Measurements from ENCODE around the gene ITPKA.
A peak's percentile ranks its signal among the peaks of the same experiment; 100 is the strongest.

The ITPKA gene

DNA sequence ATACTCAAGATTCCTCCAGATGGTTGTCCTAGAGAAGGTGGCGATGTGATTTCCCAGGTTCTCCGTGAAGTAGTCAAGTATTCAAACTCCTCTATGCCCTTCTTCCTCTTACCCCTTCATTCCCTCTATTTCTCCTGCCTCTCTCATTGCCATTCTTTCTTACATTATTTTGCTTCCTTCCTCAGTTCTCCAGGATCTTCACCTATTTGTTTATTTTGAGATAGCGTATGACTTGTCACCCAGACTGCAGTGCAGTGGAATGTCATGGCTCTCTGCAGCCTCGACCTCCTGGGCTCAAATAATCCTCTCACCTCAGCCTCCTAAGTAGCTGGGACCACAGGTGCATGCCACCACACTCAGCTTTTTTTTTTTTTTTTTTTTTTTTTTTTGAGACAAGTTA lies 1.8 kb upstream of the ITPKA start:
- no peak for DNase-seq

DNA sequence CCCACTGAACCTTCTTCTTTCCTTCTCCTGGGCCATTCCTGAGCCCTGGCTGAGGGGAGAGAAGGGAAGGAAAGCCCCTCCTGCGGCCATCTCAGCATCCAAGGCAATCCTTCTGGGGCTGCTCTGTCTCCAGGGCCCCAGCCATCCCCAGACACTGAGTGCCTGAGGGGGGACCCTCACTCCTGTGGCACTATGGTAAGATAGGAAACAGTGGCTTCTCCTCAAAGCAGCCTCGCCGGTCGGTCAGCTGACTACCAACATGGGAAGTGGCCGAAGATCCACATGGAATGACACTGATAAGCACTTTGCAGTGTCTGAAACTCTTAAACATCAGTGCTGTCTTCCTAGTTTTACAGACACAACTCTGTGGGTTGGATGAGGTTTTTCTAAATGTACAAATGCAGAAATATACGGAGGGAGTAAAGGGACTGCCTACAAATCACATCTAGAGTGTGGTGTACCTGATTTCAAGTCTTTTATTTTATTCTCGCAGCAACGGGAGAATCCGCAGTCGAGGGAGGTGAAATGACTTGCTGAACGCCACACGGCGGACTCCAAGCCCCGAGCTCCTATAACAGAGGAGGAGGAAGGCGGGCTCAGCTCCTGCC lies 973 bp upstream of the ITPKA start:
- no peak for DNase-seq

DNA sequence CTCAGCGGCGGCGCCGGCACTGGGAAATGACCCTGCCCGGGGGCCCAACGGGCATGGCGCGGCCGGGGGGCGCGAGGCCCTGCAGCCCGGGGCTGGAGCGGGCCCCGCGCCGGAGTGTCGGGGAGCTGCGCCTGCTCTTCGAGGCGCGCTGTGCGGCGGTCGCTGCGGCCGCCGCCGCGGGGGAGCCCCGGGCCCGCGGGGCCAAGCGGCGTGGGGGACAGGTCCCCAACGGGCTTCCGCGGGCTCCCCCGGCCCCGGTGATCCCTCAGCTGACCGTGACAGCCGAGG lies 172 bp downstream of the ITPKA start:
- no peak for DNase-seq

DNA sequence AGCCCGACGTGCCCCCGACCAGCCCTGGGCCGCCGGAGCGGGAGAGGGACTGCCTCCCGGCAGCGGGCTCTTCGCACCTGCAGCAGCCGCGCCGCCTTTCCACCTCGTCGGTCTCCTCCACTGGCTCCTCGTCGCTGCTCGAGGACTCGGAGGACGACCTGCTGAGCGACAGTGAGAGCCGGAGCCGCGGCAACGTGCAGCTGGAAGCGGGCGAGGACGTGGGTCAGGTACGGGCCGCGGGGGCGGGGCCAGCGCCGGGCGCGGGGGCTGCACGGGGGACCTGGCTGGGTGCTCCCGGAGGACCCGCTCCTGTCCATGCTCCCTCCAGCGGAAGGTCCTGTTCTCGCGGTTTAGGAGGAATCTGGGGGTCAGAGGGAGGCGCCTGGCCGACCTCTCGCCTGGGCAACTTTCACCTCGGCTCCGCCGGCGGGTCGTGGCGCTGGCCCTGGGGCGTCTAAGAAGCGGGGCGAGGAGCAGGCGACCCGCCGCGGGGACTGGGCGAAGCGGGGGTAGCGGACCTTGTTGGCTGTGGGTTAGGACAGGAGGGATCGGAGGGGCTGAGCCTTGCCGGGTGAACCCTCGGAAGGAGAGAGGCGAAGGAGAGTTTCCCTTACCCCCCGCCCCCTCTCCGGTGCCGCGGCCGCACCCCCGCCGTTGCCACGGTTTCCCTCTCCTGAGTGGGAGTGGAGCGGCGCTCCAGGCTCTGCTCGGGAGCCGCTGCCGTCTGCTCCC lies 682 bp downstream of the ITPKA start:
- DNase-seq = peak; percentile 20

DNA sequence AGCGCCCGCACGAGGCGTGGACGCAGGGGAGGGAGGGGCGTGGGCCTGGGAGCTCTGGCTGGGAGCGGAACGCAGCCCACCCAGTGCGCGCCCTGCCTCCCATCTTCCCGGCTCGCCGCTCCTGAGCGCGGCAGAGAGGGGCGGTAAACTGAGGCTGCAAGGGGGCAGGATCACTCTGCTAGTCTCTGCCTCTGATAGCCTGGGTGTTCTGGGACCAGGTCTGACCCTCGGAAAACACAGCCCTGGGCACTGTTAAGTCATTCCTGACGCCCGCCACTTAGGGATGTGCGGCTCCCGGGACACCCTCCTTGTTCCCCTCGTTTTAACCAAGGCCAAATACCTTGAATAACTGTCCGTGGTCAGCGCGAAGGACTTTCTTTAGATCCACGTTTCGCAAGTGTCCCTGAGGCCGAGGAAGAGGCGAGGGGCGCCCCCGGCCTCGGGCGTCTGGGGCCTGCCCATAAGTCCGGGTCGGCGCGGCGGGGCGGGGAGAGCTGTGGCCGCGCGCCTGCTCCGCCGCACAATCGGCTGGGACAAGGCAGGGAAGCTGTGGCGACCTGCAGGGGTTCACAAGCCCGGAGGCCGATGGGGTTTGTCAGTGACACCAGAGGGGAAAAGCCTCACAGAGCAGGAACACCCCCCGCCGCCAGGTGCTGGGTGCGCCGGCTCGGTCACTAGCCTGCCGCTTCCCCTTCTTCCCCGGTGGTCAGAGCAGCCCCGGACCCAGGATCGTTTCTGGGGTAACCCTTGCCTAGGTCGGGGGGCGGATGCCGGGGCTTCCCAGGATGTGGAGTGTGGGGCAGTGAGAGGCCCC lies 1.5 kb downstream of the ITPKA start:
- DNase-seq = no peak

DNA sequence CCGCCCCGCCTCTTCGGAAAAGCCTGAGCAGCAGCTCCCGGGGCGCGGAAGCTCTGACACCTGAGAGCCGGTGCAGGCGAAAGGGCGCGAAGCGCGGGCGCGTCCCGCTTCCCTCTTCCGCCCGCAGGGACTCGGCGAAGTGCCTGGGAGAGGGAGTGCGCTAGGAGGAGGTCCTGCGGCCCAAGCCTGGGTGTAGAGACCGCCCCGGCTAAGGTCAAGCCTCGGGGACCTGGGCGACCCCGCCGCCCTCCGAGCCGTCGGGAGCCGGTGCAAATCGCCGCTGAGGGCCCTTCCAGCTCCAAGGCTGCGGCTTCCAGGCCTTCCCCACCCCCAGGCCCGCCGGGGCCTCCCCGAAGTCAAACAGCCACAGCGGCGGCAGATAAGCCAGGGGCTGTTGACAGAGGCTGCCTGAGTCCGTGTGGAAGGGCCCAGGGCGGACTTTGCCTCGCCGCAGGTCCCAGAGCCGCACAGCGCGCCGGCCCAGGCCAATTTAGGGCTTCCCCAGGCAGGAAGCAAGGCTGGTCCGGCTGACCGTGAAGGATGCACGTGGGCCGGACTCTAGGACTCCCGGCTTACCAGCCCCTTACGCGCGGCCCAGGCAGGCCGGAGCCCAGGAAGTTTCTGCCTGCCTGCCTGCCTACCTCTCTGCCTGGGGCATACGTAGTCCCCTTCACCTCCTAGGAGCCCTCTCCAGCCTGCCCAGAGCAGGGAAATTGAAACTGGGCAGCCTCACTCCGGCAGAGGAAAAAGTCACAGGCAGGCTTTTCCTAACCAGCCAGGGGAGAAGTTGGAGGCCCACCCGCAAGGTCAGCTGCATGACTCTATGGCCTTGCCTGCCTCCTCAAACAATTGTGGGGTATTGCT lies 2.3 kb downstream of the ITPKA start:
- no peak for DNase-seq

DNA sequence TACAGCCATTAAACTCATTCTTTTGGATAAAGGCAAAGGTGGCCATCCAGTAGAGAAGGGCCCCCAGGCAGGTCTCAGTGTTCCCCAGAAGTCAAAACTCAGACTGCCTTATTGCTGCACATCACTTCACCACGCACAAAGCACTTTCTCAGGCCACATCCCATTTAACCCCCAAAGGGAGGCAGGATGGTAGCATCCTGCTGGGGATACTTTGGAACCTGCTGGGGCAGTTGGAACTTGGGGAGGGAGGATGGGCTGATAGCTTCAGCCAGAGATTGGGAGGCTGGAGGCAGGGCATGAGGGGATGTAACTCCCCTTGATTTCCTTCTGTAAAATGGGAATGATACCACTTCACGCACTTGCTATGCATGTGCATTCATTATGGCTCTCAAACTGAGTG lies 5.0 kb downstream of the ITPKA start:
- no peak for DNase-seq

DNA sequence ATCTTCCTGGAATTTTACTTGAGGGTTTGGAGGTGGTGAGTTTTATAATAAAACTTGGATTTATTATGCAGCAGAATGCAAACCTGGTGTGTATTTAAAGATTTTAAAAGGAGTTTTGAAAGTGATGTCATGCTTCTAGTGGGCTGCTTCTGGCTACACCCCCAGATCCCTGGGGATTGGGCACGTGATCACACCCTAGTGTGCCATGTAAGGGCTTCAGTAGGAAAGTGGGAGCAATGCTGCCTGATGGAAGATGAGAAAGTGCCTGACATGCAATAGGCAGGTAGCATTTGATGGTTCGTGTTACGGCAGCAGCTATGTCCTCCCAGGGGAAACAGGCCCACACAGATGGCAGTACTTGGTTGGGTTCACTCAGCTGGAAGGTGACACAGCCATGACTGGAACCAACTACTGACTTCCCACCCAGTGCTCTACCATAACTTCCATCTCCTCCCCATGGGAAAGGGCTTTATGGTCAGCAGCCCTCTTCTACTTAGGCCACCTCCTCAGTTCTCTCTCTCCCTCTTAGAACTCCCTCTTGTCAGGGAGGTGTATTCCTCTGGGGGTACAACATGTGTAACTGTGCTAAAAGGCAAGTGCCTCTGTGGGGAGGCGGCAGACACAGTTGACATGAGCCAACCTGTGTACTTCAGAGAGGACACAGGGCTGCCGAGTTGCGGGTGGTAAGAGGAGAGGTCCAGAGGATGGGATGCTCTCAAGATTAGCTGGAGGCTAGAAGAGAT lies 5.6 kb downstream of the ITPKA start:
- DNase-seq = no peak

DNA sequence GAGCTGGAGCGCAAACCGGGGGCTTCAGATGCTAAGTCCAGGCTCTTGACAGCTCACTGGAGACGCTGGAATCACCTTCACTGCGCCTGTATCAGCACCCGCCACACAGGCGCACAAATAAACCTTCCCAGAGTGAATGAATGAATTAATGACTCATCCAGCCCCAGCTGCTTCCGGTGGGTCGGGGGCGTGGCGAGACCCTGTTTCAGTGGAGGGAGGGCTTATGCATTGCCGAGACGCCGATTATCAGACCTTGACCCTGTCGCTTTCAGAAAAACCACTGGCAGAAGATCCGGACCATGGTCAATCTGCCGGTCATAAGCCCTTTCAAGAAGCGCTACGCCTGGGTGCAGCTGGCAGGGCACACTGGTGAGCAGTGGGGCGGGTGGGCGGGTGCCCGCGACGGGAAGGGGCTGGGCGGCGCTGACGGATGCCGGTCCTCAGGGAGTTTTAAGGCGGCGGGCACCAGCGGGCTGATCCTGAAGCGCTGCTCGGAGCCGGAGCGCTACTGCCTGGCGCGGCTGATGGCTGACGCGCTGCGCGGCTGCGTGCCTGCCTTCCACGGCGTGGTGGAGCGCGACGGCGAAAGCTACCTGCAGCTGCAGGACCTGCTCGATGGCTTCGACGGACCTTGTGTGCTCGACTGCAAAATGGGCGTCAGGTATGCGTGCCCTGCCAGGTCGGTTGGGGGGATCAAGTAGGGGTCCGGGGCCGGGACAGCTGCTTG lies 7.7 kb downstream of the ITPKA start:
- no peak for DNase-seq

DNA sequence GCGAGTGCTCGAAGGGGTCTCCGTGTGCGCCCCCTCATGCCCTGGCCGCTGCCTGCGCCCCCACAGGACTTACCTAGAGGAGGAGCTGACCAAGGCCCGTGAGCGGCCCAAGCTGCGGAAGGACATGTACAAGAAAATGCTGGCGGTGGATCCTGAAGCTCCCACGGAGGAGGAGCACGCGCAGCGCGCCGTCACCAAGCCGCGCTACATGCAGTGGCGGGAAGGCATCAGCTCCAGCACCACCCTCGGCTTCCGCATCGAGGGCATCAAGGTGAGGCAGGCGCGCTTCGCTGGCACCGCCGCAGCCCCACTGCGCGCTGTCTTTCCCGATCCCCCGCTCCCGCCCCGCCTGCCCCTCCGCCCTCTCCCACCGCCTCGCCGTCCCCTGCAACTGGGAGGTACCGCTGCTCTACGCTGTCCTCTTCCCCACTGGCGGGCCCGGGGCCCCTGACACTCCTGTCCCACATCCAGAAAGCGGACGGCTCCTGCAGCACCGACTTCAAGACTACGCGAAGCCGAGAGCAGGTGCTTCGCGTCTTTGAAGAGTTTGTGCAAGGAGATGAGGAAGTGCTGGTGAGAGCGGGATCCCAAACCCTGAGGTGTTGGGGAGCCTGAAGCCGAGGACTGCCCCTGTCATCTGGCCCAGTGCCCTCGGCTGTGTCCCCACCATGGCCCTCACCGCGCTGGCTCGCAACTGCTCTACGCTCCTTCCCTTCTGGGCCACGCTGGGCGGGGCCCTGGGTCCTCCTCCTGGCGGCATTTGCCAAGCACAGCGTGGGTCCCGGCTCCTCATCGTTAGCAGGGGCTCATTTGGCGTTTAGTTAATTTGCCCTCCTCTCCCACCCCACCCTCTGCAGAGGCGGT lies 8.5 kb downstream of the ITPKA start:
- no peak for DNase-seq

DNA sequence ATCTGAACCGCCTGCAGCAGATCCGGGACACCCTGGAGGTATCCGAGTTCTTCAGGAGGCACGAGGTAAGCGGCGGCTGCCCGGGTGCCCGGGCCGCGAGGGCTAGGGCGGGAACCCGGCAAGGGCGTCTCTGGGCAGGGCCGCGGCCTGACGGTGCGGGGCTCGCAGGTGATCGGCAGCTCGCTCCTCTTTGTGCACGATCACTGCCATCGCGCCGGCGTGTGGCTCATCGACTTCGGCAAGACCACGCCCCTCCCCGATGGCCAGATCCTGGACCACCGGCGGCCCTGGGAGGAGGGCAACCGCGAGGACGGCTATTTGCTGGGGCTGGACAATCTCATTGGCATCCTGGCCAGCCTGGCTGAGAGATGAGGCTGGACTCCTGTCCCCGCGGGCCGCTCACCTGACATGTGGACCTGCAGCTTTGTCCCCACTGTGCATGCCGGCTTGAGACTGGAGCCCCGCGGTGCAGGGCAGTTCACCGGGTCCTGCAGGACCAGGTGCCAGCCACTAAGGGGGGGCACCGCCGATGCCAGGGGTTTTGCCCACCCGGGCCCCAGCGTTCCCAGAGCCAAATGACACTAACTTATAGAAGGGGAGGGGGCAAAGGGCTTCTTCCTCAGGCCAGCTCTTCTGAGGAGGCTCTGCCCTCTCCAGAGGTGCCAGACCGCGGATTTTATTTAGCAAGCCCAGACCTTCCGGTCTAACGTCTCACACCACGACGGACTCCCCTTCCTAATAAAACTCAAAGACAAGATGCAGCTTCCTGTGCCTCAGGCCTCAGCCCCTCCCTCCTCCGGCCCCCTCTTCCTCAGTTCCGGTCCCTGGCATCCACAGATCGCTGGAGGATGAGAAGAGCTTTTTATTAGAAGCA lies 9.4 kb downstream of the ITPKA start:
- DNase-seq = no peak

DNA sequence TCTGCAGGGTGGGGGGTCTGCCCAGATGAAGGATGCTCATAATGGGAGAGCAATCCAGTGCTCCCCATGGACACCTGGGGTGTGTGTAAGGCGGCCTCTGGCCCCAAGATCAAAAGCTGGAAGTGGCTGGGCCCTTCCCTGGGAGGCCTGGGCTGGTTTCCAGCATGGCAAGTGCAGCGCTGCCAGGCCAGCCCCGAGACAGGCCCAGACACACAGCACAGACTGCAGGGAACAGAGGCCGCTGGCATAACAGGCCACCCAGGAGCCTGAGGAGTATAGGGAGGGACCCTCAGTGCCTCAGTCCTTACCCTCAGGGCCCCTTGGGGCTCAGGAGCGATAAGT lies 10.0 kb downstream of the ITPKA start:
- DNase-seq = no peak

DNA sequence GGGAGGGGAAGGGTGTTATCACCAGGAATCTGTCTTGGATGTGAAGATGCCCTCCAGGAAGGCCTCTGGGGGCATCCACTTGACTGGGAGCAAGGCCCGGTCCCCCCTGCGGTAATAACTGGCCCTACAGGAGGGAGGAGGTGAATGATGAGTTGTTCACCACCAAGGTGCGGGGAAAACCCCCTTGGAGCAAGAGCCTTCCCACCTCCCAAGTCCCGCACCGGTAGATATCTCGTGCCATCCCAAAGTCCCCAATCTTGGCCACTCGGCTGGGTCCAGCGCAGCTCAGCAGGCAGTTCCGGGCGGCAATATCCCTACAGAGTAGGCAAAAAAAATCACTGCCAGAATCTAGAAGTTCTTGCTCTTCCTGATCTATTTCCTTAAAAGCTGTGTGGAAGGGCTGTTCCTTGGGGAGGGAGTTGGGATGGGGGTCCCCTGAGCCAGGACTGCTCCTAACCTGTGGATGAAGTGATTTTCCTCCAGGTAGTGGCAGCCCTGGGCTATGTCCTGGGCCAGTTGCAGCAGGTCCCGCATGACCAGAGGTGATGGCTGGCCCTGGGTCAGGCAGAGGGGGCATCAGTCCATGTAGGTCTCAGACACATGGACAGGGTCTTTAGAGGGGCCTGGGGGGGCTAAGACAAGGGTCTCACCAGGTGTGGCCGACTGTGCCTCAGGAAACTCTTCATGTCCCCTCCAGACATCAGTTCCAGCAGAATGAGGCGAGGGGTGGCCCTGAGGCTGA lies 11.2 kb downstream of the ITPKA start:
- no peak for DNase-seq

DNA sequence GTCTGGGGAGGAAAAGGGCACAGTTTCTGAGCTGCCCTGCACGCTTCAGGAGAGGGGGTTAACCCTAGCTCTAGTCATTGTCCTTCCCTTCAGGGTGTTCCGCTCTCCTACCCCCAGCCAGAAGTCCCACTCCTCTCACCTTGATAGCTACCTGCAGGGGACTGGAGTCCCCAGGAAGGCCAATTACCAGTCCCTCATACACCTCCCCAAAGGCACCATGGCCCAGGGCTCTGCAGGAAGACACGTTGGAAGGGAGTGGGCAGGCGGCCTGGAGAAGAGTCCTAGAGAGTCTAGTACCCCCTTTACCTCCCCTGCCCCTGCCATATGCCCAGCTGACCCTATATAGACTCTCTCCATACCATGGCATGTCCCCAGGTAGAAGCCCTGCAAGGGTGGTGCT lies 12.1 kb downstream of the ITPKA start:
- no peak for DNase-seq

DNA sequence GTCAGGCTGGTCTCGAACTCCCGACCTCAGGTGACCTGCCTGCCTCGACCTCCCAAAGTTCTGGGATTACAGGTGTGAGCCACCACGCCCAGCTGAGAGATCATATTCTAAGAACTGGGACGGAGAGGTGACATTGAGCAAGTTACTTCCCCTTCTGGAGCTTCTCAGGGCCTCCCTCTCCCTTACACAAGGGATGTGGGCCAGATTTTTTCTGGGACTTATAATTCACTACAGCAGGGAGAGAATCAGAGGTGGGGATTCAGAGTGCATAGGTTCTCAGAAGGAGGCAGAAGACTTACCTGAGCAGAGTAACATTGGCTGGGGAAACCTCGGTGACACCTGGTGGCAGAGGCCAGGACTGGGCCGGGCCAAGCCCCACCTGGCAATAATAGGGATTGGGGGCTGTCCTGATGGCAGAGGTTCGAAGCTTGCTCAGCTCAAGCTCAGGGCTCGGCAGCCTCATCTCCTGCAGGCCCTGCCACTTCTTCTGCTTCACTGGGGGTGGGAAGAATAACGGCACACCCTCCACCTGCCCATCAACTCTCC lies 13.2 kb downstream of the ITPKA start:
- DNase-seq = no peak

DNA sequence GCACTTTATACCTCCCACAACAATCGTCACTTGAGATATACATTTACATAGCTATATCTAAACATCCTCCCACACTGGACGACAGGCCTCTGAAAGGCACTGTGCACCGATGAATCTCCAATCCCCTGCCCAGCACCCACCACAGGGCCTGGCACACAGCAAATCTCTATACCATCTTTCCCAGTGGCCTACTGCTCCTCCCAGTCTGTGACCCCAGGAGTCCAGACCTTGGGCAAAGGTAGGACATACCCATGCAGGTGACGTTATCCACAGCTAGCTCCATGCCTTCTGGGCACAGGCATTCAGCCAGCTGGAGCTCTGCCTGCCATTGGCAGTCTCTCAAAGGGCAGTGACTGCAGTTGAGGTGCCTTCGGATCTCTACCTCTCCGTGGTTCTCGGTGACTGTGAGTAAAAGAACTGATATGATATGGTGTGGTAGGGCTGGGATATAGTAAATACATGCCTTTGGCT lies 14.2 kb downstream of the ITPKA start:
- DNase-seq = no peak

DNA sequence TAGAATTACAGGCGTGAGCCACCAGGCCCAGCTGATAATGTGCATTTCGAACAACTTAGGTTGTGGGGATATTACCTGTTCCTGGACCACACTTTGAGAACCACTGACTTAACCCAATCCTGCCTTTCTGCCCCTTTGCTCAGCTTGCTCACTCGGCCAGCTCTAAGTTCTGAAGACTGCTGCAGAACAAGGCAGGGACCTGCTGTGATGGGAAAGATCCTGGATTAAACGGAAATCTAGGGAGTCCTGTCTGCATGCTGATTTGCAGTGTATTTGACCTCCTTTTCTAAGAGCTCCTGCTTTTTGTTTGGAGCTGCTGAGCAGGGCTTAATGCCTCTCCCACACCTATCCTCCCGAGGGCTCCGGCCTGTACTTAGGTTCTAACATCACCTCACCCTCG lies 17.1 kb downstream of the ITPKA start:
- no peak for DNase-seq

DNA sequence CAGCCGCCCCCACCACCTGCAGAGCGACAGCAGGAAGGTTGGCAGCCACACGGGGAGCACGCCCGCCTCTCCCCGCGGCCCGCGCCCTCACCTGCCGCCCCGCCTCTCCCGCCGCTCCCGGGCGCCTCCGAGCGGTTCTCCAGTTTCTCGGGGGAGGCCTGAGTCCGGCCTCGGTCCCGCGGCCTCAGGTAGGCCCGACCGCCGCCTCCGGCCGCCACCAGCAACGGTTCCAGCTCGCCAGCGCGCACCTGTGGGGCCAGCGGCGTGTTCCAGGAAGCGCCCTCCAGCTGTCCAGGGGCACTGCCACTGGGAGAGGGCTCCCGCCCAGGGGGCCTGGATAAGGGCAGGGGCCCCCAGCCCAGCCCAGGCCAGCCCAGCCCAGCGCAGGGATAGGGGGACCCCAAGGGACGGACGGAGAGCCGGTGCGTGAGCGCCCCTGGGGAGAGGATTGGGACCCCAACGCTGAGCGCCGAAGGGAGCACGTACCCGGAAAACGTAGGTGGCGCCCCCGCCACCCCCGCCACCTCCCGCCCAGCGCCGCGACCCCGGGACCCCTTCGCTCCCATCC lies 17.7 kb downstream of the ITPKA start:
- DNase-seq = no peak

Measured in NCI-H526 treated with DMSO at 0.1 percent for 48 hours (cell line).